Activated T-cell treated with anti-CD3 and anti-CD28 coated beads, Interleukin-2, amount 50 U/mL, for 72 hours (primary cell): ENCODE results near the gene REEP3. TPM values are rescaled to one million over a fixed set of nuclear protein-coding genes. Genes with fewer than 3 reads are reported as not detected.

Experiments
- total RNA-seq, 2 donors: library from RNA; stranded (reverse); gene quantifications; one replicate each; pipeline ENCODE4 v1.2.3, GENCODE V29; 2022

The REEP3 gene
- total RNA-seq, 2 donors from 2014 or later = 19.0 to 22.1 TPM

Other genes with a start within 250 kb of the REEP3 start
- gene JMJD1C, start 55.4 kb upstream of the REEP3 start, total RNA-seq = 10 to 100 TPM; 67.3 to 67.5 TPM